ENCODE results near the gene TBXT.
"Not testable (repeated sequence)": the region's sequence is repeated elsewhere in the genome, so short reads cannot be mapped to it uniquely, and the experiment has no call there.

Gene TBXT, protein sequence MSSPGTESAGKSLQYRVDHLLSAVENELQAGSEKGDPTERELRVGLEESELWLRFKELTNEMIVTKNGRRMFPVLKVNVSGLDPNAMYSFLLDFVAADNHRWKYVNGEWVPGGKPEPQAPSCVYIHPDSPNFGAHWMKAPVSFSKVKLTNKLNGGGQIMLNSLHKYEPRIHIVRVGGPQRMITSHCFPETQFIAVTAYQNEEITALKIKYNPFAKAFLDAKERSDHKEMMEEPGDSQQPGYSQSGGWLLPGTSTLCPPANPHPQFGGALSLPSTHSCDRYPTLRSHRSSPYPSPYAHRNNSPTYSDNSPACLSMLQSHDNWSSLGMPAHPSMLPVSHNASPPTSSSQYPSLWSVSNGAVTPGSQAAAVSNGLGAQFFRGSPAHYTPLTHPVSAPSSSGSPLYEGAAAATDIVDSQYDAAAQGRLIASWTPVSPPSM

DNA sequence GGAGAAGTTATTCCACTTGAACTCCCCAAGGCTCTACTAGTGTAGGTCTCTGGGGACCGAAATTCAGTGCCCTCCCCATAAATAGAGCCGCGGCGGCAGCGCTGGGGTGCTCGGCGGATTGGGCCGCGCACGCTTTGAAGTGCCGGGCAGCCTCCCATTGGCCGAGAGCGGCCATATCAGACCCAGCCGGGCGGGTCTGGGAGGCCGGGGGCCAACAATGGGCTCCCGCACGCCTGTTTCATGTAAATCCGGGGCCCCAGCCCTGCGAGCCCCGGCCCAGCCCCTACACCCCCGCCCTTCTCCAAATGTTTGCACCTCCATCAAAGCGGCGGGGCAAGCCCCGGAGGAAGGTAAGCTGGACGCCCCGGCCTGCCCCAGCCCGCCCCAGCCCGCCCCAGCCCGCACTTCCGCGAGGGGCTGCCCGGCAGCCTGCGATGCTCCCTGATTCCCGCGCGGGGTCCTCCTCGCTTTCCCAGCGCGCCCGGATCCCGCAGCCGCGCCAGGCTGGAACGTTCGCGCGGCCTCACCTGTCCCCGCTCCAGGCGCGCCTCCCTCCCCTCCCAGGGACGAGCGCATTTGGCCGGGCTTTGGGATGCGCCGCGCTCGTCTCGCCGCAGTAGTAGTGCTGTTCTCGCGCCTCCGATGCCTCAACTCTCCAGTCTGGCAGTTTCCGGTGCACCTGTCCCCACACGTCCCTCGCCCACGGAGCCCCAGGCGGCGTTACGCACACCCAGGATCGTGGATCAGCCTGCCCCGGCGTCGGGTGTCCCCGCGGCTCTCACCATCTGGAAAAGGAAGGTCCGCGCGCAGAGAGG lies at the start of gene TBXT:
TBXT (minus strand) TSS at position 51 of the 815 bp plus-strand sequence. CDS start 260 bp downstream, outside the sequence.
- DNase-seq (ENCODE audit: low read depth) = no peak

DNA sequence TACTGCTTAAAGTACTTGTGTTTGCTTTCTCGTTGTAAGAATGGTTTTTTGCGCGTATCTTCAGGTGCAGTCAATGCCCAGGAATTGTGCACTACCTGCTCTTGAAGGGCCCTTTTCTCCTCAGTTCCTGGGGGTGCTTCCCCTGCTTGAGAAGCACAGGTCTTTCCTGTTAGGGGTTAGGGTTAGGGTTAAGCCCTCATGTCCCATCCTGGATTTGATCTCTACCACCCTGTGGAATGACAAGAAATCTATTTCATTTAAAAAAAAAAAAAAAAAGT lies 39.6 kb upstream of the TBXT start:
- DNase-seq (ENCODE audit: low read depth) = no peak

GRCh38 chr6:166206510-166207283 lies 39.0 kb upstream of the TBXT start:
- DNase-seq (ENCODE audit: low read depth) = no peak

- no peak for DNase-seq (ENCODE audit: low read depth)
These were observed 38.4 kb upstream of the TBXT start for GRCh38 chr6:166206066-166206465.

DNA sequence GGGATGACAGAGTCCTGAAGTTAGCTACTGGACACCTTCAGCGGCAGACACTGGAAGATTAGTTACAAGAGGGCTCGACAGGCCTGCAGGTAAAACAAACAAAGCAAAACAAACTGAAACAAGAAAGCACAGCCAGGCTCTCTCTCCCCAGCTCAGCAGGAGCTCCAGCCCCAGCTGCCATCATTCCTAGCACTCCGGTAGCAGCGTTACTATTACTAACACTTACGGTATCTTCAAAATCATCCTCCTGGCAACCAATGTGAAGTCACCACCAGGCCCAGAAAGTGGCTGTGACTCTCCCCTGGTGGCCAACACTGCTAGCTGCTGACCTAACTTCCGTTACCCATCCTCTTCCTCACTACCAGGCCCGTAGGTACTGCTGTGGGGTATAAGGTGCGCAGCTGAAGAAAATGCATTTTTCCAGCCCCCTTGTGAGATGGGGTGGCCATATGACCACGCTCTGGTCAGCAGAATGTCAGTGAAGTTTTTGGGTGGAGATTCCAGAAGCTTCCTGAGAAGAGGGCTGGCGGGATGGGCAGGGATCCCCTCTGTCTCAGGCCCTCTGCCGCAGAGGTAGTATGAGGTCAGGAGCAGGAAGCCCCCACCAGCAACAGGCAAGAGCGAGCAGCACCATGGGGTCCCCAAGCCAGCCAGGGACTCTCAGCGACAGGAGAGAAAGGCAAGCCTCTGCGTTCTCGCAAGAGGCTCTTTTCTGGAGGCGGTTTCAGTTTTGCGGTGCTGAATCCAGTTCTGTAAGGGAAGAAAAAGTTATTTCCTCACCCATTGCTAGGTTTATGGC lies 37.4 kb upstream of the TBXT start:
- no peak for DNase-seq (ENCODE audit: low read depth)

- DNase-seq (ENCODE audit: low read depth) = no peak
These were observed 36.1 kb upstream of the TBXT start for GRCh38 chr6:166203641-166204222.

- DNase-seq (ENCODE audit: low read depth) = no peak
These were observed 35.5 kb upstream of the TBXT start for GRCh38 chr6:166203003-166203640.

- no peak for DNase-seq (ENCODE audit: low read depth)
These were observed 34.7 kb upstream of the TBXT start for GRCh38 chr6:166202321-166202733.

- no peak for DNase-seq (ENCODE audit: low read depth)
These were observed 34.2 kb upstream of the TBXT start for GRCh38 chr6:166201878-166202277.

DNA sequence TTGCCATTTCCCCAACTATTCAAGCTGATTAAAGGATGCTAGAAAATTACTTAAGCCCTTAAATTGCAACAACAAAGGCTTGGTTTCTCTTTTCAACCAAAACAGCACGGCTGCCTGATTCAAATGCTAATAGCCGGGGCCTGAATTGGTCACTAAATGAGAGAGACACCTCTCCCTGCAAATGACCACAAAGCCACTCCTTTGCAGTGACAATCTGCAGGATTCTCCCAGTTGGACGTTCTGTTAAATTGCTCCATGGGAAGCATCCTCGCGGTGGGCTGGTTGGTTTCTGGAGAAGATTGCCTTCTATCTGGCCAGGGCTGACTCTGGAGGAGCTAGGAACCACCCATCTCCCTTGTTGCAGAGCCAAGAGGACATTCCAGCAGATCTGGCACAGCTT lies 29.7 kb upstream of the TBXT start:
- DNase-seq (ENCODE audit: low read depth) = no peak

DNA sequence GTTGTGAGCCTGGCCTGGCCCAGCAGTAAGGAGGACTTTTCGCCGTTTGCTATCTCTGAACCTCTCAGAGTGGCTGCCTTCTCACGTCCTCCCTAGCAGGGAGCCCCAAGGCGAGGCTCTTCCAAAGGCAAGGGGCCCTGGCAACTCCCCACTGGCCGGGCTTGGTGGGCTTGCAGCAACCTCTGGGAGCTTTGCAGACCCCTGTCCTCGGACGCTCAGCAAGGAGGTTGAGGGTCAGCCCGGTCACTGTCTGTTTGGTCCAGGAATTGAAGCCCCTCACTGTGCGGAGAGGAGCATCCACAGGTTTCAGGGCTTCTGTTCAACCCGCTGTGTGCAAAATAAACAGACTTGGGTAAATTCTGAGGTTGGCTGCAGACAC lies 28.2 kb upstream of the TBXT start:
- DNase-seq (ENCODE audit: low read depth) = no peak

- DNase-seq (ENCODE audit: low read depth) = no peak
These were observed 27.5 kb upstream of the TBXT start for GRCh38 chr6:166194914-166195859.

- DNase-seq (ENCODE audit: low read depth) = no peak
These were observed 24.9 kb upstream of the TBXT start for GRCh38 chr6:166192557-166192956.

GRCh38 chr6:166192136-166192535 lies 24.5 kb upstream of the TBXT start:
- no peak for DNase-seq (ENCODE audit: low read depth)

DNA sequence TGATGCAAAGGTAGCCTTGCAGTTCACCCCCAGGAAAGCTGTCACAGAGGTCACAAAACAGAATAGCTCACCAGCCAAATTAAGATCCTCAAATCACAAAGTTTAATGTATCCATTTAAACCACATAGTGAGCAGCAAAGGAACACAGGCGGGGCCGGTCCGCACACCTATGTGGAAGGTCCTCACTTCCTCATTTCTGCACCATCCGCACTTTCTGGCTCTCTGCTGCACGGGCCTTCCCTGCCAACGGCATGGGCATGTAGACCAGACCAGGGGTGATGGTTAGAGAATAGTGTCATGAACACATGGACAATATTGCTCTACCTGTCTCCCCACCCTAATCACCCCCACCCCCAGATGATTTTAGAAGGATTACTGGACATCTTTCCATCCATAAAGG lies 12.1 kb upstream of the TBXT start:
- DNase-seq (ENCODE audit: low read depth) = no peak

DNA sequence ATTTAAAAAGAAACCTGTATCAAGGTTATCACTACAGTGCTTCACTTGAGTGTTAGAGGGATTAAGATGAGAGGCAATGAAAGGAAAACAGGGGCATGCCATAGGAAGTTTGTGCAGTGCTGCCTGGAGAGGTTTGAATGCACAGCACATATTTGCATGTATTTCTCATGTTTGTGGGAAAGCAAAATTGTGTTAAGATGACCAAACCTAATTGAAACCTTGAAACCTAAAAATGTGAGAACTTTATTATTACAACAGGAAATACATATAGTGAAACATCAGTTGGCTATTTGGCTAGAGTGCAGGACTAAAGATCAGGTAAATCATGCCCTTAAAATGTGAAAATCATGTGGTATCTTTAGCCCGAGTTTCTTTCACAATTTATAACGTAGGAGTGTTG lies 8.5 kb upstream of the TBXT start:
- no peak for DNase-seq (ENCODE audit: low read depth)

DNA sequence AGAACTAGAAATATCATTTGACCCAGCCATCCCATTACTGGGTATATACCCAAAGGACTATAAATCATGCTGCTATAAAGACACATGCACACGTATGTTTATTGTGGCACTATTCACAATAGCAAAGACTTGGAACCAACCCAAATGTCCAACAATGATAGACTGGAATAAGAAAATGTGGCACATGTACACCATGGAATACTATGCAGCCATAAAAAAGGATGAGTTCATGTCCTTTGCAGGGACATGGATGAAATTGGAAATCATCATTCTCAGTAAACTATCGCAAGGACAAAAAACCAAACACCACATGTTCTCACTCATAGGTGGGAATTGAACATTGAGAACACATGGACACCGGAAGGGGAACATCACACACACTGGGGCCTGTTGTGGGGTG lies 7.4 kb upstream of the TBXT start:
- DNase-seq (ENCODE audit: low read depth) = not testable (repeated sequence)

DNA sequence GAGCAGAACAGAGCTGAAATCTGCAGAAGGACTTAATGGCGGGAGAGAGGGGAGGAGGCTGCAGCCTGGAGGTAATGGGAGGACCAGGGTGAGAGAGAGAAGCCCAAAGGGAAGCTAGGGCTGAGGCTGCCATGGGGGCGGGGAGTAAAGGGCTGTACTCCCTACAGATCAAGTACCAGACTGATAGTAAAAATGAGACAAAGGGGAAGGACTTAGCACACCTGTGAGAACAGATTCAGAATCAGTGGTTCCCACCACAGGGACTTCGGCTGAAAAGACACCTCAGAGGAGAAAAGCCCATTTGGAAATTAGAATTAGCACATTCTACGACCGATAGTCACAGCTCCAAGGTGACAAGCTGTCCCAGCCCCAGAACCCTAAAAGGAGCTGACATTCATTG lies 6.4 kb upstream of the TBXT start:
- no peak for DNase-seq (ENCODE audit: low read depth)

DNA sequence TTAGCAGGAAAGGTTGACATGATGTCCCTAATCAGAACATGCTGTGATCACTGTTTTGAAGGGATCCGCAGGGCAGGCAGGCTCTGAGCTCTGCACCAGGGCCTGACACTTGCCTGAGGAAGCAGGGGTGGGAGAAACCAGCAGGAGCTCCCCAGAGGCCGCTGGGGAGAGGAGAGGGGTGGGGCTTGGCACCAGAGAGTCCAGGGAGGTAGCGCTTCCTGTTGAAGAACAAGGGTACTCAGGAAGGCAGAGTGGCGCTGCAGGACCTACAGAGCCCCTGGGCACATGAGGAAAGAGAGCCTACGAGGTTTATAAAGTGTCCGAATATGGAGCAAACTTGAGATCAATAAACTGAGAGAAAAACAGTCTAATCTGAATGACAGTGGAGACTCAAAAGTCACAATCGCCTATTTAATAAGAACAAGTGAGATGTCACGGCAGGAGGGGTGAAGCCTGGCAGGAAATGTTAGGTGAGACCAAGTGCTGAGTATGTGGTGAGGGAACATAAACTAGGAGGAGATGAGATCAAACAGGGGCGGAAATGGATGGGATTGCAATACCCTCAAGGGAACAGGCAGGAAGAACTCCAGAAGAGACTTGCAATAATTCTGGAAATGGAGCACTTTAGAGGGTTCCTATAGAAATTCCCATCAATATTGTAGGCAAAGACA lies 5.8 kb upstream of the TBXT start:
- DNase-seq (ENCODE audit: low read depth) = no peak

Measured in stimulated activated CD8-positive, alpha-beta memory T cell treated with anti-CD3 and anti-CD28 coated beads, Interleukin-12 subunit alpha, Interleukin-12 subunit beta, amount 100 ng/mL, for 1 hour (primary cell).